ENCODE measurements around the gene KYAT1.
"Not testable (repeated sequence)": the region's sequence is repeated elsewhere in the genome, so short reads cannot be mapped to it uniquely, and the experiment has no call there.

KYAT1 gene

DNA sequence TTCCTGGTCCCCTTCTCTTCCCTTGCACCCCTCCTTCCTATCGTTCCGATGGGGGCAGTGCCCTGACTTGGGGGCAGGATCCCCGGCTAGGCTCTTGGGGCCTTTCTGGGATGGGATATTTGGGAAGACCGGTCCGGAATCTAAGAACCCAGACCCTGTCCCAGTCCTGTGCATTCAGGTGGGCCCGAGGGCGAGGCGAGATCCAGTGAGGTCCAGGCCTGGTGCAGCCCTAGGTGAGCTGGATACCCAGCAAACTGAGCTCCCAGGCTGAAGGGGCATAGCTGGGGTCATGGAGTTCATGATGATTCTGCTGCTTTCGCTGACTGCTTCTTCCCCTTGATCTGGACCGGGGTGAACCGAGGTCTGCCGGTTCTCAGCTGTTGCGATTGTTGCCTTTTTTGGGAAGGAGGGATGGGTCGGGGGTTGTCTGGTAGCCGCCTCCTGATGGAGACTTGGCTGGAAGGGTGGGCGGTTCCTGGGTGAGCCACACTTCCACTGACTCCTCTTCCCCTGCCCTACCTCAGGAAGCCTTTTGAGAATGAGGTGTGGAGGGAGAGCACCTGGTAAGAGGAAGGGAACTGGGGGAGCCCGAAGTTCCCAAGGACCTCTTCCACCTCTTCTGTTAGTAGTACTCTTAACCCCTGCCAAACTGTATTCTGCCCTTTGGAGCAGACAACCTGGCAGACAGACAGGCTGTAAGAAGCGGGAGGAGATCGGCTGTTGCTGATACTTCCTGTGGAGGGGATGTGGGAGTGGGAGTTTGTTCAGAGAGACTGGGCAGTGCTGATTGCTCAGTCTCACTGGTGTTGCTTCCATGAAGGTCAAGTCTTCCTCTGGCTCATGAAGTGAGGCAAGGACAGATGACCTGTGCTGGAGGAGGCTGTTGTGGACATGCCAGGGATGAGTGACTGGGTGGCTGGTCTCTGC is 1.2 kb upstream of the KYAT1 start:
- DNase-seq, result no peak

DNA sequence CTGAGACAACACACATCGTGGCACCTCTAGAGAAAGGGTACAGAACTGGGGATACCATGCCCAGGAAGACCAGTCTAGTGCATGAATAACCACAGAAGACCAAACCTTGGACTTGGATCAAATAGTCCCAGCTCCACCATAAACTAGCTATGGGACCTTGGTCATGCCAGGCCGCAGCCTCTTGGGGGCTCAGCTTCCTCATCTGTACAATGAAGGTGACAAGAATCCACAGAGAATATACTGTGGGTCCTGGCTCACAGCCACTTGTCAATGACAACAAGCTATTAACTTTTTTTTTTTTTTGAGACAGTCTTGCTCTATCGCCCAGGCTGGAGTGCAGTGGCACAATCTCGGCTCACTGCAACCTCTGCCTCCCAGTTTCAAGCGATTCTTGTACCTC is 3.9 kb downstream of the KYAT1 start:
- no peak for DNase-seq

DNA sequence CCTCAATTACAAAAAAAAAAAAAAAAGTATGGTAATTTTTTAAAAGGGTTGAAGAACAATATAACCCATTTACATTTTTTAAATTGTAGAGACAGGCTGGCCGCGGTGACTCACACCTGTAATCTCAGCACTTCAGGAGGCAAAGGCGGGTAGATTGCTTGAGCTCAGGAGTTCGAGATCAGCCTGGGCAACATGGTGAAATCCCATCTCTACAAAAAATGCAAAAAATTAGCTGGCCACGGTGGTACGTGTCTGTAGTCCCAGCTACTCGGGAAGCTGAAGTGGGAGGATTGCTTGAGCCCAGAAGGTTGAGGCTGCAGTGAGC is 10.8 kb downstream of the KYAT1 start:
- not testable (repeated sequence) for DNase-seq

- no peak for DNase-seq
Observed at GRCh38 chr9:128870128-128870940, 11.4 kb downstream of the KYAT1 start.

DNA sequence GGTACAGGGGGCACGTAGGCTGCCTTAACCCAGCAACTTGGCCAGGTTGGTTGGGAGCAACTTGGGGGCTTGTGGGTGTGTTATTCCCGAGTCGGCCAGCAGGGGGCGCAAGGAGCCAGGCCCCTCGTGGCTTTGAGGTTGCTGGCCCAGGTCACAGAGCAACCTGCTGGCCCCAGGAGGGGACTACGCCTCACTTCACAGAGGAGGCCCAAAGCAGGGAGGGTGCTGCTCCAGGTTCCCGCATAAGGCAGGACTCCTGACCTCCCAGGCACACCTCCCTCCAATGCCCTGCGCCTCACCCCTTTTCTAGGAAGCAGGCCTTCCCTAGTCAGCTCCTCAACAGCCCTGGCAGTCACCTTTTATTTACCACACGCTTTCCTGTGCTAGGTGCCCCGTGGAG is 18.1 kb downstream of the KYAT1 start:
- DNase-seq, result no peak

DNA sequence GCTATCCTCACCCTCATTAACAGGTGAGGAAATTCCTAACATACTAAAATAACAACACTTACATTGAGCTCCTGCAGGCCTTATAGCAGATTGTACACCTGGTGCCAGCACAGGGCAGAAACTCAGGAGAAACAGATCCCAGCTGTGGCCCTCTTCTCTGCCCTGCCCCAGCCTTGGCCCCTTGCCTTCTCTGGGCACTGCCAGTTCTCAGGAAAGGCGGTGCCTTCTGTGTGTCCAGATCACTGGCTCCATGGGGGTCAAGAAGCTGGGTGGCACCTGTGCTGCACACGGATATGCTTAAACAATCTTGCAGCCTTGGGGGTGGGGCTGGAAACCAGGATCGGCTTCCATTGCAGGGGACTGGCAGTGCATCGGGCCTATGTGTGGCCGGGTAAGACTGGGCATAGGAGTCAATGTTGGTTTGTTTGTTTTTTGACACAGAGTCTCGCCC is 19.3 kb downstream of the KYAT1 start:
- no peak for DNase-seq

GRCh38 chr9:128861501-128861900 is 20.2 kb downstream of the KYAT1 start:
- no peak for DNase-seq

- DNase-seq, result no peak
Observed at GRCh38 chr9:128860937-128861336, 20.8 kb downstream of the KYAT1 start.

- not testable (repeated sequence) for DNase-seq
Observed at GRCh38 chr9:128858476-128858875, 23.3 kb downstream of the KYAT1 start.

DNA sequence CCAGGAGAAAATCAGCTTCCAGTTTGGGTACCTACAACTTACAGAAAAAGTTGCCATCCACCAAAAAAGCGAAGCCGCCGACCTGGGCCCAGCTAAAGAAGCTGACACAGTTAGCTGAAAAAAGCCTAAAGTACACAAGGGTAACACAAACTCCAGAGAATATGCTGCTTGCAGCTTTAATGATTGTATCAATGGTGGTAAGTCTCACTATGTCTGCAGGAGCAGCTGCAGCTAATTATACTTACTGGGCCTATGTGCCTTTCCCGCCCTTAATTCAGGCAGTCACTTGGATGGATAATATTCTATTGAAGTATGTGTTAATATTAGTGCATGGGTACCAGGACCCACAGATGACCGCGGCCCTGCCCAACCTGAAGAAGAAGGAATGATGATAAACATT is 27.3 kb downstream of the KYAT1 start:
- DNase-seq, result not testable (repeated sequence)

DNA sequence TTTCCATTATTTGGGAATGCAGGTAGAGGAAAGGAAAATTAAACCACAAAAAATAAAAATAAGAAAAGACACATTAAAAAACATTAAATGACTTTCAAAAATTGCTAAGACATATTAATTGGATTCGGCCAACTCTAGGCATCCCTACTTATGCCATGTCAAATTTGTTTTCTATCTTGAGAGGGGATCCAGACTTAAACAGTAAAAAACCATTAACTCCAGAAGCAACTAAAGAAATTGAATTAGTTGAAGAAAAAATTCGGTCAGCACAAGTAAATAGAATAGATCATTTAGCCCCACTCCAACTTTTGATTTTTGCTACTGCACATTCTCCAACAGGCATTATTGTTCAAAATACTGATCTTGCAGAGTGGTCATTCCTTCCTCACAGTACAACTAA is 29.1 kb downstream of the KYAT1 start:
- DNase-seq, result not testable (repeated sequence)

DNA sequence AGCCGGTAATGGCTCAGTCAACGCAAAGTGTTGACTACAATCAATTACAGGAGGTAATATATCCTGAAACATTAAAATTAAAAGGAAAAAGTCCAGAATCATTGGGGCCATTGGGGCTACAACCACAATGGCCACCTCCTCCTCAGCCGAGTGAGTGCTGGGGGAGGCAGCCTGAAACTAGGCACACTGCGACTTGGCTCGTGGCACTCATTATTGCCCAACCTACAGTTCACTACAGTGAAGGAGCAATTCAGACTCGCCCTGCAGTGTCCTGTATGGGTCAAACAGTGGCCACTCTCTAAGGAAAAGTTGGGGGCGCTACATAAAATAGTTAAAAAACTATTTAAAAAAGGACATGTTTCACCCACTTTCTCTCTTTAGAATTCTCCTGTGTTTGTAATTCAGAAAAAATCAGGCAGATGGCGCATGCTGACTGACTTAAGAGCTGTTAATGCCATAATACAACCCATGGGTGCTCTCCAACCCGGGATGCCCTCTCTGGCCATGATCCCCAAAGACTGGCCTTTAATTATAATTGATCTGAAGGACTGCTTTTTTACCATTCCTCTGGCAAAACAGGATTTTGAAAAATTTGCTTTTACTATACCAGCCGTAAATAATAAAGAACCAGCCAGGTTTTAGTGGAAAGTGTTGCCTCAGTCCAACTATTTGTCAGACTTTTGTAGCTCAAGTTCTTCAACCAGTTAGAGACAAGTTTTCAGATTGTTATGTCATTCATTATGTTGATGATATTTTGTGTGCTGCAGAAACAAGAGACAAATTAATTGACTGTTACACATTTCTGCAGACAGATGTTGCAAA is 29.8 kb downstream of the KYAT1 start:
- not testable (repeated sequence) for DNase-seq

- DNase-seq, result not testable (repeated sequence)
Observed at GRCh38 chr9:128851024-128851423, 30.7 kb downstream of the KYAT1 start.

DNA sequence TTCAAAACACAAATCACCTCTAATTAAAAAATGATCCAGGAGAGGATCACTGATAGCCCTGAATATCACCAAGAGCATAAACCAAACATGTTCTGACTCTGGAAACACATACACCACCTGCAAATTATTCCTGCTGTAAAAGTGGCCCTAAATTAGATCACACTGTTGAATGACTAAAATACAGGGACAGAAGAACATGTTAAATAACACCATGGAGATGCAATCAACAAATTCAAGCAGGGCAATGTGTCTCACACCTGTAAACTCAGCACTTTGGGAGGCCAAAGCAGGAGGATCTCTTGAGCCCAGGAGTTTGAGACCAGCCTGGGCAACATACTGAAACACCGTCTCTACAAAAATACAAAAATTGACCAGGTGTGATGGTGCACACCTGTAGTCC is 33.9 kb downstream of the KYAT1 start:
- DNase-seq, result no peak

- DNase-seq, result no peak
Observed at GRCh38 chr9:128846680-128847030, 35.1 kb downstream of the KYAT1 start.

GRCh38 chr9:128845186-128845931 is 36.4 kb downstream of the KYAT1 start:
- DNase-seq, result no peak

GRCh38 chr9:128843171-128843570 is 38.6 kb downstream of the KYAT1 start:
- not testable (repeated sequence) for DNase-seq

- no peak for DNase-seq
Observed at GRCh38 chr9:128841694-128842492, 39.9 kb downstream of the KYAT1 start.

GRCh38 chr9:128840524-128840923 is 41.2 kb downstream of the KYAT1 start:
- no peak for DNase-seq

- DNase-seq, result no peak
Observed at GRCh38 chr9:128838338-128838737, 43.4 kb downstream of the KYAT1 start.

DNA sequence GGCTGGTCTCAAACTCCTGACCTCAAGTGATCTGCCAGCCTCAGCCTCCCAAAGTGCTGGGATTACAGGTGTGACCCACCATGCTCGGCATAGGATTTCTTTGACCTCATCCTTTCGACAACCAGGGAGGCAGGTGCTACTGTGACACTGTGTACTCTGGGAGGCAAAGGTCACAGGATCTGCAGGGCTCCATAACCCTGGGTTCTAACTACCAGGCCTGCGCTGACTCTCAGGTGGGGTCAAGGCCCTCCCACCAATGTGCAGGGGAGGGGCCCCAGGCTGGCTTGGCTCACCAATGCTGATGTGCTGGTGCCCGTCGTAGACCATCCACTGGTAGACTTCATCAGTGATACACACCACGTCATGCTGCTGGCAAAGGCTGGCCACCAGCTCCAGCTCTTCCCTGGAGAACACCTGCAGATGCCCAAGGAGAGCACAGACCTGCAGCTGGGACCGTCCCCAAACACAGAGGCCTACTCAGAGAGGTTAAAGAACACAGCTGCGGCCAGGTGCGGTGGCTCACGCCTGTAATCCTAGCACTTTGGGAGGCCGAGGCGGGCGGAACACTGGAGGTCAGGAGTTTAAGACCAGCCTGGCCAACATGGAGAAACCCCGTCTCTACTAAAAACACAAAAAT is 45.1 kb downstream of the KYAT1 start:
- no peak for DNase-seq

Measured in amniotic stem cell (primary cell).